NCI-H2227 (cell line): ENCODE results near the gene PPP1R9B.
A peak's percentile ranks its signal among the peaks of the same experiment; 100 is the strongest.

Experiments
- DNase-seq: peaks from one replicate; lab custom pipeline; 2025; ENCODE audit not compliant: unreplicated experiment; lab: John Stamatoyannopoulos, UW

The PPP1R9B gene

GRCh38 chr17:50161023-50161910 is 10.8 kb upstream of the PPP1R9B start:
- DNase-seq: peak; percentile 98

GRCh38 chr17:50157891-50158290 is 7.4 kb upstream of the PPP1R9B start:
- DNase-seq: no peak

GRCh38 chr17:50155115-50155819 is 4.8 kb upstream of the PPP1R9B start:
- peak; percentile 45 for DNase-seq

DNA sequence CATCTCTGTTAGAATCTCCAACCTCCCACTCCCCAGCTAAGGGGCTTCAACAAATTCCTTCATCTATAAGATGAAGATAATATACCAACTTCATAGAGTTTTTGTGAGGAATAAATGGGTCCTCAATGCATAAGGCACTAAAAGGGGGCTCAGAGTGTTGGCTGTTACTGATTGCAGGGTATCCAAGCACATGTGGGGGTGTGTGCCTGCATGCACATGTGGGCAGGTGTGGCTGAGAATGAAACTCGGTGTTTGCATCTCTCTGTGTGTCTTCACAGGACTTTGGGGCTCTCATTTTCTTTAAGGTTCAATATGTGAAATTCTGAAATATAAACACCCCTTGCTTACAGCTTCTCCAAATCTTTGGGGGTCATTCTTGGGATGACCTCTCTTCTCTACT is 4.1 kb upstream of the PPP1R9B start:
- no peak for DNase-seq

- DNase-seq: no peak
These were observed 3.4 kb upstream of the PPP1R9B start for GRCh38 chr17:50153650-50154575.

GRCh38 chr17:50152736-50153135 is 2.3 kb upstream of the PPP1R9B start:
- DNase-seq: no peak

DNA sequence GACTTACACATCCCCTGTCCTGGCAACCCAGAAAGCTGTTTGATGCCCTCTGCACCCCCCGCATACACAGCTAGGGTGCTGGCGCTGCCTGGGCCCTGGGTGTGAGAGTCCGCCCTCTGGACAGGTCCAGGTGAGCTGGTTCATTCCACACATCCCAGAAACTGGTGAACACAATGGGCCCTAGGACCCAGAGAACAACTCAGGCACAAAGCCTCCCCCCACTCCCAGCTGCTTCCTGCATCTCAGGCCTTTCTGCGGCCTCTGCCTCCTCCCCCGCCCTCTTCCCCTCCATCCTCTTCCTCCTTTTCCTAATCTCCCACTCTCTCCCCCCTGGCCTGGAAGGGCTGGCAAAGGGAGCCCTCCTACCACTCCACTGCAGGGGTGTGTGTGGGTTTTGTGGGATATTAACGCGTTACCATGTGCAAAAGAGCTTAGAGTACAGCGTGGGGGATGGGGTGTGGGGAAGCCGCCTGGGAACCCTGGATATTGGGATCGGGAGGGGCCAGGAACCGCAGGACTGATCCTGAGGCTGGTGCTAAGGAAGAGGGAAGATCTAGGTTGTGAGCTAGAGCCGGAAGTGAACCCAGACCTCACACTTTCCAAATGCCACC is 1.6 kb upstream of the PPP1R9B start:
- peak; percentile 82 for DNase-seq

GRCh38 chr17:50151041-50151936 is 812 bp upstream of the PPP1R9B start:
- peak; percentile 93 for DNase-seq

- peak; percentile 72 for DNase-seq
These were observed 792 bp downstream of the PPP1R9B start for GRCh38 chr17:50149417-50150353.

DNA sequence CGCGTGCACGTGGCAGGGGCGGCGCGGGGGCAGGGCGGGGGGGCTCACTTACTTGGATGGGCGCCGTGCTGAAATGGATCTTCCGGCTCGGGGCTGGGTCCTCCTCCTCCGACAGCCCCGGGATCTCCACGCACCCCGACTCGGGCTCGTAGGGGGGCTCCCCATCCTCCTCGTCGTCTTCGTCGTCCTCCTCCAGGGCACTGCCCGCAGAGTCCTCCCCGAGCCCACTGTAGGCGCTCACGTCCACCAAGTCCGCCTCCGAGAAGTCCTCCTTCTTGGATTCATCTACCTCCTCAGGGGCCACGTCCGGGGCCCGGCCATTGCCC is 1.4 kb downstream of the PPP1R9B start:
- DNase-seq: no peak

DNA sequence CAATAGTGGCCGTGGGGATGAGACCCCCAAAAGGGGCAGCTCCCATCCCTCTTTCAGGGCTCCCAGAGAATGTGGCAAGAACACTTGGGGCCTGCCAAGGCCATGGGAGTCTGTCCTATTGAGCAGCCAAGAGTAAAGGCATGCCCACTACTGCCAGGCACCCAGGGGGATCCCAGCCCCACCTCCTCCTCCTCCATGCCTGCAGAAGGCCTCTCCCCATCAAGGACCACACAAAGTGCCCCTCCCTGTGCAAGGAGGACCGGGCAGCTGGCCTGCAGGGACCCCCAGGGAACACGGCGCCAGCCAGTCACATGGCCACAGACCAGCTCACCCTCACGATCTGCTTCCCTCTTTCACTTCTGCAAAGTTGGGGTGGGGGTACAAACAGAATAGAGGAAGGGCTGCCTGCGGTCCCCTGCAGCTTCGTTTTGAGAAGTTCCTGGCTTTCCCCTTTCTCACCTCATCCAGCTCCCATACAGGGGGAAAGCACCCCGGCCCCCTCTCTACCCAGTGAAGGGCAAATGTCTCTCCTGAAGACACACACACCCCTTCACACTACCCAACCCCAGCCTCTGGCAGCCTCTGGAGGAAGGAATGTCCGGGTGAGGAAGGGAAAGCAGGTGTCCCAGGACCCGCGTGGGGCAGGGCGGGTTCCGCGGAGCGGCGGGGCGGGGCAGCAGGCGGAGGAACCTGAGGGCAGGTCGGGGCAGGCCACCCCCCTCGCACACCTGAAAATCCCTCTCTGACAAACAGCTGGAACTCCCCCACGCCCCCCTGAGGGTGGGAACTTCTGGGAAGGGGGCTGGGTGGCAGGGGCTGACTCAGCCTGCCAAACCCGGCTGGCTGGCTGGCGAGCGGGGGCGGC is 2.0 kb downstream of the PPP1R9B start:
- no peak for DNase-seq

GRCh38 chr17:50147841-50148225 is 2.6 kb downstream of the PPP1R9B start:
- DNase-seq: no peak

- no peak for DNase-seq
These were observed 3.4 kb downstream of the PPP1R9B start for GRCh38 chr17:50146927-50147665.

DNA sequence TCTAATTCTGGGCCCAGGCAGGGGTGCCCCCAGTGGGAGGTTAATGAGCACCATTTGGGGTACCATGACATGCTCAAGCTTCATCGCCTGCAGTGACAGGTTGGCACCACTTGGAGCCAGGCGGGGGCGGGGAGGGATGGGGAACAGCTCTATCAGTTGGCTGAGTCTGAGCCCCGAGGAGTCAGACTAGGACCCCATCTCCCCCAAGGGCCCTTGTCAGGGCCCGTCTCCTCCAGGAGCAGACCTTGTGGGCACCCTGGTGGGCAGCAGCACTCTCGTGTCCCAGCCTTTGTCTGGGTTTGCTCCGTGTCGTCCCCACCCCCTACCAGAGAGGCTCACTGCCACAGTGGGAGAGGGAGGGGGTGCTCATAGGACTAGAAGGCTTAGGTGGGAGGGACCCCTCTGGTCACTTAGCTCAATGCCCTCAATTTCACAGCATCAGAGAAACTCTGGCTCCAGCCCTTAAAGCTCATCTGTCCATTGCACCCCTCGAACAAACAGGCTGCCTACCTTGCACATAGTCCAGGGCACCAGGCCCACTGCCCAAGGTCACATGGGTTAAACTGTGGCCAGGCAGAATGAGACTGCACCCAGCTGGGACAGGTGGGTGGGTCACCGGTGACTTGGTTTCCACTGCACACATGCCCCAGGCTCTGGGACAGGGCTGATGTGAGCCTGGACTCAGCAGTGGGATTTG is 4.1 kb downstream of the PPP1R9B start:
- no peak for DNase-seq

DNA sequence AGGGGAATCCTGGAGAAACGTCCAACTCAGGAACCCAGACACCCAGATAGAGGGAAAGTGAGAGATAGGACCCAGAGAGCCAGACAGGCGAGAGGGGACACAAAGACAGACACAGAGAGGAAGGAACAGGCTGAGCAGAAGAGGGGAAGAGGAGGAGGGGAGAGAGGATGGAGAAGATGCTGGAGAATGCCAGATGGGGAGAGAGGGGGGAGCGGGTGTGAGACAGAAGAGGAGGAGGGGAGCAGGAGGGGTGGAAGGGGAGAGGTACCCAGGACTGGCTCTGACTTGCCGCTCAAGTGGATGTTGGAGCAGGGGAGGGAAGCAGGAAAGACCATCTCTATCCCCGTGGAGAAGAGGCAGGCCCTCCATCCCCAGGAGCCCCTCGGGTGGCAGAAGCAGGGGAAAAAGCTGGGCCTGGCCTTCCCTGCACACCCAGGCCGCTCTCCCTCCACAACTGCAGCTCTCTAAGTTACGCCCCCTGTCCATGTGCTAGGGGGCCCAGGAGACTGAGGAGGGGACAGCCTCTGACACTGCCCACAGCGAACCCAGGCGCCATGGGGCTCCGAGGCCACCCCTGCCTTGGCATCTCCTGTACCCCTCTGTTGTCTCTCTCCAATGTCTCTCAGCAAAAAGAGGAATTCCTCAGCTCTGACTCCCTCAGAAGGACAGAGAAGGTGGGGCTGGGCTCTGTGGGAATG is 4.8 kb downstream of the PPP1R9B start:
- no peak for DNase-seq
